NCI-H82 treated with DMSO at 0.1 percent for 48 hours (cell line): ENCODE results near the gene CHST11.

Source experiments
- DNase-seq: peaks from one replicate; lab custom pipeline; 2025; ENCODE audit not compliant: unreplicated experiment; lab: John Stamatoyannopoulos, UW

Gene CHST11

DNA sequence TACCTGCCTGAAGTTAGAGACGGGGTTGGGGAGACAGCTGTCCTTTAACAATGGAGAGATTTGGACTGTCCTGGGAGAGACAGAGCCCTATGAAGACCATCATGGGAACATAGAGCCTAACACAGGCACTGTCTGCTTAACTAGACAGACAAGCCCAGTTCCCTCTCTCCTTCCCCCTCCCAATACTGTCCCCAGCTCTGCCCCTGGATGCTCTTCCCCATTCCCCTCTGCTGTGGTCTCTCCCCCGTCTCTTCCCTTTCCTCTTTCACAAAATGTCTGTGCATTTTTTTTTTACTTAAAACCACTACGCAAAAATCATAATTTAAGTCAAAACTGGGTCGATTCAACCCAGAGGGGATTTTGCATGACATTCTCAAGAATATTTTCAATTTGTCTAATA, 232.9 kb downstream of the CHST11 start:
- DNase-seq: no peak

DNA sequence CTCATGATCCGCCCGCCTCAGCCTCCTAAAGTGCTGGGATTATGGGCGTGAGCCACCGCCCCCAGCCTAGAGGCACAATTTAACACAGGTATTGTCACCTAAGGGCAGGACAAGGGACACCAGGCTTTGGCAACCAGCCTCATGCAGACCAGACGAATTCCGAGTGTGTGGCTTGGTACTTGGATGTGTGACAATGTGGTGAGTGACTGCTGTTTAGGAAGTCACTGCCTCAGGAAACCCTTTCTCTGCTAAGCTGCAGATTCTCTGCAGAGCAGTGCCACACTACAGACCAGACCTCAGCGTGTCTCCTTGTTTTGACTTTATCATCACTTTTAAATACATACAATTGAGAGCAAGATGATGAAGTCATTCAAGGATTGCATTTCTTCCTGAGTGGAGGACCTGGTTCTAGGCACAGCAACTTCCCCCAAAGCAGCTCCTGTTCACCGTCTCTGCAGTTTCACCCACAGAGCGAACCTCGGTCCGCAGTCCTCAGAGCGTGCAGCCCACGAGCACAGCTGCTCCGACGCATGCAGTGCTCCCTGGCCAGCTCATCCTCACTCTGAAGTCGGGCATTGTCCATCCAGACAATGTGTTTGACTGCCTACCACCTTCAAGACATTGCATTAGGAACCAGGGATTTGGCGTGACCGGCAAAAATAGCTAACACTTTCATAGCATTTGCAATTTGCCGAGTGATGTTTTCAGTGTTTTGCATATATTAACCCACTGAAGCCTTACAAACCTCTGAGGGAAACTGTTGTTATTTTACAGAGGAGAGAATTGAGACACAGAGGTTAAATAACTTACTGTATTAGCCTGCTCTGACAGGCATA, 235.2 kb downstream of the CHST11 start:
- no peak for DNase-seq

DNA sequence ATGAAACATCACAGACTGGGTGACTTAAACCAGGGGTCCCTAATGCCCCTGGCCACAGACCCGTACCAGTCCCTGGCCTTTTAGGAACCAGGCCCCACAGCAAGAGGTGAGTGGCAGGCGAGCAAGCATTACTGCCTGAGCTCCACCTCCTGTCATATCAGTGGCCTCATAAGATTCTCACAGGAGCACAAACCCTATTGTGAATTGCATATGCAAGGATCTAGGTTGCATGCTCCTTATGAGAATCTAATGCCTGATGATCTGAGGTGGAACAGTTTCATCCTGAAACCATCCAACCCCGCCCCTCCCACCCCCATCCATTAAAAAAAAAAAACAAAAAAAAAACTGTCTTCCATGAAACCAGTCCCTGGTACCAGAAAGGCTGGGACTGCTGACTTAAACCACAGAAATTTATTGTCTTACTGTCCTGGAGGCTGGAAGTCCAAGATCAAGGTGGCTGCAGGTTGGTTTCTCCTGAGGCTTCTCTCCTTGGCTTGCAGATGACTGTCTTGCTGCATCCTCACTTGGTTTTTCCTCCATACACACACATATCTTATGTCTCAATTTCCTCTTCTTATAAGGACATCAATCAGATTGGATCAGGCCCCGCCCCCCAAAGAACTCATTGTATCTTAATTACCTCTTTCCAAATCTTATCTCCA, 235.9 kb downstream of the CHST11 start:
- no peak for DNase-seq

DNA sequence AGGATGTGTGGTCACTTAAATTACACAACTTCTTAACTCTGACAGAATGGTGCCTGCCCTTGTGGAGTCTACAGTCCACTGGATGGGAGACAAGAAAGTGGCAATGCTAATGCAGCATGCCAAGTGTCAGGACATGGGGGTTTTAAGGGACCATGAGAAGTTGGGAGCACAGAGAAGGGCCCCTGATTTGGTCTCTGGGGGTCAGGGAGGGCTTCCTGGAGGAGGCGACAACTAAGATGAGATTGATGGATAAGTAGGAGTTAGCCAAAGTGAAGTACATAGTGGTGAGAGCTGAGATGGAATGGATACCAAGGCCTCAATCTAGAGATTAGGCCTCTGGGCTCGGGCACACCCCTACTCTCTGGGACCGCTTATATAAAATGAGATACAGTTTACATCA, 236.7 kb downstream of the CHST11 start:
- DNase-seq: no peak

DNA sequence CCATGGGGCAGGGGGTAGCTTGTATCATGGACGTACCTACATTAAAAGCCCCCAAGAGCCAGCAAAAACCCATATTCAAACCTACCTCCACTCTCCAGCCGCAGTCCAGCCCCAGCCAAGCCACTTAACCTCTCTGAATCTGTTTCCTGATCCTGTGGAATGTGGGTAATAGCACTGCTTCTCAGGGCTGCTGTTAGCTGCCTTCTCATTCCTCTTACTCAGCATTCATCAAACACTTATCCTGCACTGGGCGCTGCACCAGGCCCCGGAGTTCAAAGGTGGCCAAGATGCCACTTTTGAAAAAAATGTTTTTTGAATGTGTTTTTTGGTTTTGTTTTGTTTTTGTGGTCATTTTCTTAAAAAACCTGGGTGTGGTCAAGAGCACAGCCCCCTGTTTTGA, 237.4 kb downstream of the CHST11 start:
- no peak for DNase-seq

DNA sequence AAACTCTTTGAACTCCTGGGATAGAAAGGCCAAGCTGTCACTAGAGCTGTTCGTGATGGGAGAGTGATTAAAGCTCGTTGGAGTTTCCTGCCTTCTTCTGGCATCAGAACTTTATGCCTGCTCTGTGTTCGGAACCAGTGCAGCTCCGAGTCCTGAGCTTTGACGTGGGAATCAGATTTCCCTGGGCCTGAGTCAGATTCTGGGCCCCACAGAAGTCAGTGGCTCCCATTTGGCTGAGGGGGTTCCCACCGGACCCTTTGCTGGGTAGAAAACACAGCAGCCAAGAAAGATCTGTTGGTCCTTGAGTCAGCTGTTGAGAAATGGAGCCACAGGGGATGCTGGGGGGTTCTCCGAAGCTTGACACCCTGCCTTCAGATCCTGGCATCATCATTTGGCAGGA, 238.0 kb downstream of the CHST11 start:
- no peak for DNase-seq

DNA sequence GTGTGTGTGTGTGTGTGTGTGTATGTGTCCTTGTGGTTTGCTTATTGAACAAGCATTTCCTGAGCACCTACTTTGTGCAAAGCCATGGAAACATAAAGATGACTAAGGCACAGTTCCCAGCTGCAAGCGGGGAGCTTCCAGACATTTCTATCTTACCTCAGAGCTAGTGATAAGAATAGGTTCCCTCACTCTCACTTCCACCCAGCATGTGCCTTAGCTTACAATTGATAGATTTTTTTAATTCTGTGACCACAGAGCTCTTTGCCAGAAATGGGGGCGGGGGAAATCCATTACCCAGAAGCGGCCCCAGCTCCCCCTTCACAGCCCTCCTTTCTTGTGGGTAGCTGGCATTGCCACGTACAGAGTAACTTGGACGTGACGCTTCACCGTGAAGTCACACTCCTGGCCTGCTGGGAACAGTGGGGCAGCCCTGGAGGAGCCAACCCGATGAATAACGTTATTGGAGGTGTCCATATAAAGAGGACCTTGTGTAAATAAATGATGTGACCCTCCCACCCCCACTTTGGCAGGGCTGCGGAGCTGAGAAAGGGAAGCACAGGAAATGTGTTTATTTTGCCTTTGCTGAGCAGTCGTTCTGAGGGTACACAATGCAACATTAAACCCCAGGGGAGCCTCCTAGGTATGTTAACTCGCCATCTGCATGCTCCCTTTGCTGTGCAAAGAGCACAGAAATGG, 238.9 kb downstream of the CHST11 start:
- DNase-seq: no peak

DNA sequence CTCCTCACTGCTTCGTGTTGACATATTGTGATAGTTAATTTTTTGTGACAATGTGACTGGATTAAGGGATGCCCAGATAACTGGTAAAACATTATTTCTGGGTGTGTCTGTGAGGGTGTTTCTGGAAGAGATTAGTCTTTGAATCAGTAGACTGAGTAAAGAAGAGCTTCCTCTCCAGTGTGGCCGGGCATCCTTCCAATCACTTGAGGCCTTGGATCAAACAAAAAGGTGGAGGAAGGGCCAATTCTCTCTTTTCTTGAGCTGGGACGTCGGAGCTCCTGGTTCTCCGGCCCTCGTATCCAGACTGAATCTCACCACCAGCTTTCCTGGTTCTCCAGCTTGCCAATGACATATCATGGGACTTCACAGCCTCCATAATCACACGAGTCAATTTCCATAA, 240.4 kb downstream of the CHST11 start:
- DNase-seq: no peak

DNA sequence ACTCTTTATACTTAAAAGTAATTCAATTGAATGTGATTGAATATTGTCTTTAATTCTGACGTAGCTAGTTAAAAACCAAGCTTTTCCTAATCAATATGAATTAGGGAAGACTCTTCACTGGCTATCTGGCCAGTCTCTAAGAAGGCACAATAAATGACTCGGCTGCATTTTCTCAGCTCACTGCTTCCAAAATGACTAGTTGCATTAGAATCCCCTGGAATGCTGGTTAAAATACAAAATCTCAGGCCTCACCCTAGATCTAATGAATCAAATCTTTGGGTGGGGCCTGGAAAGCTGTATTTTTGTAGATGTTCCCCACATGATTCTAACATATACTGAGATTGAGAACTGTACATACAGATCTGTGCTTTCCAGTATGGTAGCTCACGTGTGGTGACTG, 242.1 kb downstream of the CHST11 start:
- DNase-seq: no peak

DNA sequence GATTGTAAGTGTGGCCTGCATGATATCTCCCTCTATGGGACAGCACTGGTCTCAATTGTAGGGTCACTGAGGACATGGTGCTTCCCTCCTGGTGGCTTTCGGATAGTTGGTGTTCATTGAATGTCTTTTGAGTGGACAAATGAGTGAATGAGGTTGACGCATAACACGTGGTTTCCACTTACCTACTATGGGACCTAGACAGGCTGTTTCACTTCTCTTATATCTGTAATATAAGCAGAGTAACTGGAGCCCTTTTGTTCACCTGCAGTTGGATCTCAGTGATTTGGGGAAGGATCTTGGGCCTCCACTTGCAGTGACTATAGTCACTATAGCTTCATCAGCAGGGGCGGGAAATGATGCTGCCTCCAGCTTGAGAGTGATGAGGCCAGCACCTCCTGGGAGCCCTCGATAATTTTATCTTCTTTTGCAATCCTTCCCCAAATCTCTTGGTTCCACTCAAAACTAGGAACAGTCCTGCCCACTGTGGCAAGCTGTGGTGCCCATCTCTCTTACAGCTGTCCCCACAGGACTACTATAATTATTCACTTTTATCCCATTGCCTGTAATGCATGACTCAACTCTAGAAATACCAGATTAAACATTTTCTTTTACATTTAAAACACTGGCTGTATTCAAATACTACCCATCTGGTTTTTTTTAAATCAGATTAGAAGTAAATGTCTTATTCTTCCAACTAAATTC, 242.9 kb downstream of the CHST11 start:
- DNase-seq: no peak

DNA sequence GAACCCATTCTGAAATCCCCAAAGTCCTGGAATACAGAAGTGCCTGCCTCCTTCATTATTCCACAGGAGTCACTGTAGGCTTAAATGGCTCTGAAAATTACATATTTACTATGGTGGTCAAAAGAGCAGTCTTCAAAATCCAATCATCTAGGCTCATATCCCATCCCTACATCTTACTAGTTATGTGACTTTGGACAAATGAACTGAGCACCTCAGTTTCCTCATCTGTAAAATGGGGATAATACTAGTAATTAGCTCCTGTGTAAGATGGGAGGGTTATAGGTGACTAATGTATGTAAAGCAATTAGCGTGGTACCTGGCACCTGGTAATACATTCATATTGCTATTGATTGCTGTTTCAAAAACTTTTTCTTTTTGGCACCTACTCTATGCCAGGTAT, 243.6 kb downstream of the CHST11 start:
- DNase-seq: no peak

DNA sequence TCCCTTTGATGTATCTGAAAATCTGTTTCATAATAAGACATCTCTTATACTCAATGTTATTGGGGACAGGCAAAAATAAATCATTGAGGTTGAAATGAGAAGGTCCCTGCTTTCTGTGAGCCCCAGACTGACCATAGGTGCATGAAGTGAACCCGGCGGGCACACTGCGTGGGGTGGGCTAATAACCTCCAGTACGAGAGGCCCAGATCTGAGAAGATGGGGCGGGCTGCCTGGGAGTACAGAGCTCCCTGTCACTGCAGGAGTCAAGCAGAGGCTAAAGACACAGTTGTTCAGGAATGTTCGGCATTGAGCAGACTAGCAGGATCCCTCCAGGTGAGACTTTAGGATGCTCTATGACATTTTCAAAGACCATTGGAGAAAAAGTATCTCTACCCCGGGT, 244.6 kb downstream of the CHST11 start:
- no peak for DNase-seq

DNA sequence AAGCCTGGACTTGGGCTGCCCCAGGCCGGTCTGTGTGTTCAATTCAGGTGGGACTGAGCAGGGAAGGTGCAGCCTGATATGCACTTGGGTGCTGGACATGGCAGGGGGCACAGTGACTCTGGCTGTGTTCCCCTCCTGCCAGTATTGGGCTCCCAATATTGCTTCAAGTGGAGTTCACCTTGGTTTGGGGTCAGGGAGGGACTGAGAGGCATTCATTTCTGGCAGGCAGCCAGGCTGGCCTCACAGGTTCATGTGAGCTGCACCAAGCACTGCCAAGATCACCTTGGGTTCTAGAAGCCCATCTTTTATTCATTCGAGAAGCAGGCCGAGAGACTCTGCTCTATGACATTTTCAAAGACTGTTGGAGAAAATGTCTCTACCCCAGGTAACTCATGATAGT, 245.0 kb downstream of the CHST11 start:
- DNase-seq: no peak

DNA sequence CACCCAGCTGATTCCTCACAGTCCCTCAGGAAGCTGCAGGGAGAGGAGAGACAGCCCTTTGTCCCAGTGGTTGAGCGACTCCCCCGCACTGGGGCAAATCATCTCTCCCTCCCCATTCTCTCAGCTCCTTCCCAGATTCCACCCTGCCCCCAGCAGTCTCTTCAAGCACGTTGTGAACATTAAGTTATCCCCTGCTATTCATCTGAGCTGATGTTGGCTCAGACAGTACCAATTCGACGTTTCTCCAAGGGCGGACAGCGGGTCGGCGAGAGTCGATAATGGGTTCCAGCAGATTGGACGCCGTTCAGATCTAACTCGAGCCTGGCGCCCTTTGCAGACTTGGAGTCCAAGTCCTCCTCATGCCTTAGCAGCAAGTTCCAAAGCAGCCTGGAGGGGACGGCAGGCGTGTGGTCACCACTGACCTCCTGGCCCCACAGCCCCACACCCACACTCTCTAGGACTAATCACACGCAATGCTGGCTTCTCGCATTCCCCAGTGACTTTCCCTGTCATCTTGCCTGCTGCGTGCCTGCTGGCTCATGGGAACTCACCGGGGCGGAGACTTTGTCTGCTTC, 245.9 kb downstream of the CHST11 start:
- no peak for DNase-seq

DNA sequence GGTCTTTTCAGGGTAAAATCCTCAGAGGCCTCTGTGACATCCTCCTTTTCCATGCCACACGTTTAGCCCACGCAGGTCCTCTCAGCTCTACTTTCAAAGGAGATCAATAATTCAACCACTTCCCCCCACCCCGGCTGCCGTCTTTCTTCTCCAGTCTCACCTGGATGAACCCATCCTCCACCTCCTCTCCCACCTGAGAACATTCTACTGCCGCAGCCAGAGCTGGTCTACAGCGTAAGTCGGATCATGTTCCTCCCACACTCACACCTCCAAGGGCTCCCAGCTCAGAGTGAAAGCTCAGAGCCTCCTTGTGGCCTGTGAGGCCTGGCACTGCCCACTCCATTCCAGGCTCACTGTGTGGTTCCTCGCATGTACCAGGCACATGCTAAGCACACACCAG, 246.6 kb downstream of the CHST11 start:
- no peak for DNase-seq

DNA sequence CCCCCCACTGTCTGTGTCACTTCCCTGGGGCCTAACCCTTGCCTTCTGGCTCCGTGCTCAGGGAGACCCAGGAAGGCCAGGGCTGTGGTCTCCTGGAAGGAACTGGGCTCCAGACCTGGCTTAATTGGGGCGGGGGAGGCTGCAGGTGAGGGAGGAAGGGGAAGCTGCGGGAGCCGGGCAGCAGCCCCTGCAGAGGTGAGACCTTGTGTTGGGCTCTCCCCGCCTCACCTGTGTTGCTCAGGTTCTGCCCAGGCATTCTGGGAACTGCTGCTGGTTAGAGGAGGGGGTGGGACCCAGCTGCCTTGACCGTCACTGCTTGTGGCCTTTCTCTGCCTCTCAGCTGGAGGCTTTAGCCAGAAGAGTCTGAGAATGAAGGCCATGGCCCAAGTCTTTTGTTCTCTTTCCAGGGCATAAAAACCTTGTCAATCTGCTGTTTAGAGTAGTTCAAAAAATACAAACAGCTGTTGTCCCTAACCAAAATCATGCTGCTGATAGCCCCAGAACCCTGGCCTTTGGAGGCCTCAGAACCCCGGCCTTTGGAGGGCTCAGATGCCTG, 247.6 kb downstream of the CHST11 start:
- DNase-seq: no peak

DNA sequence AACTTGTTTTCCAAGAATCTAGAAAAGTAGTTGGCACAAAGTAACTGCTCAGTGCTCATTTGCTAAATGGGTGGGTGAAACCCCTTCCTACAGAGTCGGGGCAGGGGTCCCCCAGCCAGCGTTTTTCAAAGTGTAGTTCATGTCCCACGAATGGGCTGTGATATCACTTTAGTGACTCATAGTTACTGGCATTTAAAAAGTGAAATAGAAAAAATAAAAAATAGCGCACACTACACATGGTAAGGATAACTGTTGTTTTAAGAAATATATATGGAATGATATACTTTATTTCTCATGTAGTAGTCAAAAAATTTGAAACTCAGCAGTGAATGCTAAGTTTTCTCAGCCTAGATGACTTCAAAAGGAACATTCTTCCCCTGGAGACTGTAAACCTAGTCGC, 250.4 kb downstream of the CHST11 start:
- DNase-seq: no peak

DNA sequence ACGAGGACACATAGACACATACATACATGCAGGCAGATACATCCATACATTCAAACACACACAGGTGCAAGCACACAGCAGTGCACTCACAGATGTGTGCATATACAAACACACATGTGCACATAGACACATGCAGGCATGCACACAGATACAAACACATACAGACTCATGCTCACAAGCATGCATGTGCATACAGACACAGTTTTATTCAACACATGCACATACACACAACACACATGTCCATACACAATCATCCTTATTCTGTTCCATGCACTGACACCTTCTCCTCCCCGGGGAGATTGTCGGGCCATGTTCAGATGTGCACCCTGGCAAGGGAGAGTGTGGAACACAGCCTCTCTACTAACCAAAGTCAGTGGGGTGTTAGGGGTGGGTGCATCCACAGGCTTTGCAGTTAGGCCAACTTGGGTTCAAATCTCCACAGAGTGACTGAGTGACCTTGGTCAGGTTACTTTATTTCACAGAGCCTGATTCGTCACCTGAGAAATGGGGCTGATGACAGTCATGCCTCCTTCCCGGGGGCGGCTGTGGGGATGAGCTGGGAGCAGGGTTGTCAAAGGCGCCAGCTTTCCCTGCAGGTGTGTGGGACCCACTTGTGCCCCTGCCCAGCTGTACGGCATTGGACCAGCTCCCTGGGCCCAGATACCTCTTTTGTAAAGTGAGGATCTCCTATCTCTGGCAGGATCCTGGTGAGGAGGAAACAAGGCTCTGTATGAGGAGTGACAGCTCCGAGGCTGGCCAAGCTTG, 251.2 kb downstream of the CHST11 start:
- no peak for DNase-seq

DNA sequence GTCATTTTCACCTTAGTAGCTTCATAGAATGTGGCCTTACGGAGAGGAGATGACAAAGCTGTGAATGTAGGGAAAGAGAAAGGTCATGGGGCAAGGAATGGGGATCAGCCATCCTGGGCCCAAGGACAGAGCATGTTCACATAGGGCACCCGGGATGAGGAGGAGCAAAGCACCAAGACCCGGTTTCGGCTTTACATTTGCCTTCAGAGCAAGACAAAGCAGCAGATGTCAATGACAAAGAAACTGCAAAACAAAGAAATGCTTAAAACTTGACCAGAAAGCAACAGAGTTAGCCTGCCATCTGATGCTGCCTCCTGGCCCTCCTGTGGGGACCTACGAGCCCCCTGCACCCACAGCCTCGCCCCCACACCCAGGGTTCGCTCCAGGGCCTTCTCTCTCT, 252.1 kb downstream of the CHST11 start:
- no peak for DNase-seq
